Measurements from ENCODE around the gene MAPK8. TPM values are rescaled to one million over a fixed set of nuclear protein-coding genes. Genes with fewer than 3 reads are reported as not detected.

The MAPK8 gene
- polyA plus RNA-seq, 1 of the 3 experiments (the other 2 are of a cell fraction): 26.4 TPM

Other genes starting within 250 kb of the MAPK8 start
- gene FRMPD2, start 32.0 kb upstream of the MAPK8 start, polyA plus RNA-seq (2012; rRNA removed): 0.02 TPM in 2 replicates